Neural progenitor cell (in vitro differentiated cells): Measurements from ENCODE around the gene STK32A. TPM values are rescaled to one million over a fixed set of nuclear protein-coding genes. Genes with fewer than 3 reads are reported as not detected.

ENCODE experiments used
- DNase-seq: peaks from one replicate; pipeline ENCODE4 v3.0.0-alpha.2; 2016; ENCODE audit warnings: low spot score
- H2AFZ ChIP-seq: fragments of 200-600 bp; sonication (generic); replicated peaks from 2 replicates; pipeline ENCODE4 v1.6.1; 2016; ENCODE audit warnings: antibody characterized with exemption
- H3F3A ChIP-seq: fragments of 200-600 bp; sonication (generic); 2 replicates; pipeline ENCODE4 v1.6.1; 2016; ENCODE audit warnings: antibody characterized with exemption, low read depth
- H3K27ac ChIP-seq: fragments of 200-600 bp; sonication (generic); 2 replicates; pipeline ENCODE4 v1.5.1; 2016; ENCODE audit warnings: mild to moderate bottlenecking
- H3K27me3 ChIP-seq: fragments of 200-600 bp; sonication (generic); 2 replicates; pipeline ENCODE4 v1.6.1; 2016; ENCODE audit warnings: mild to moderate bottlenecking, moderate library complexity
- H3K36me3 ChIP-seq: fragments of 200-600 bp; sonication (generic); 2 replicates; pipeline ENCODE4 v1.5.1; 2016
- H3K4me1 ChIP-seq: fragments of 200-600 bp; sonication (generic); 2 replicates; pipeline ENCODE4 v1.6.1; 2016; ENCODE audit warnings: mixed run types
- H3K4me2 ChIP-seq: fragments of 200-600 bp; sonication (generic); 2 replicates; pipeline ENCODE4 v1.6.1; 2016
- H3K4me3 ChIP-seq: fragments of 200-600 bp; sonication (generic); 2 replicates; pipeline ENCODE4 v1.5.1; 2016
- H3K79me2 ChIP-seq: fragments of 200-600 bp; sonication (generic); 2 replicates; pipeline ENCODE4 v1.6.1; 2016; ENCODE audit warnings: low read depth
- H3K9ac ChIP-seq: fragments of 200-600 bp; sonication (generic); 2 replicates; pipeline ENCODE4 v1.6.1; 2016
- H3K9me3 ChIP-seq: fragments of 200-600 bp; sonication (generic); 2 replicates; pipeline ENCODE4 v1.5.1; 2016; ENCODE audit warnings: low read depth
- H4K20me1 ChIP-seq: fragments of 200-600 bp; sonication (generic); 2 replicates; pipeline ENCODE4 v1.6.1; 2016; ENCODE audit warnings: low read depth
- H3K27ac Mint-ChIP-seq: 3 replicates; pipeline ENCODE4 v1.8.0; 2021; ENCODE audit warnings: mixed read lengths
- H3K27me3 Mint-ChIP-seq: 2 replicates; pipeline ENCODE4 v1.8.0; 2022; ENCODE audit warnings: low read depth, mild to moderate bottlenecking, inconsistent platforms, moderate library complexity, mixed read lengths; ENCODE audit not compliant: insufficient read depth
- H3K36me3 Mint-ChIP-seq: 3 replicates; pipeline ENCODE4 v1.8.0; 2021; ENCODE audit warnings: mixed read lengths
- H3K4me1 Mint-ChIP-seq: 3 replicates; pipeline ENCODE4 v1.8.0; 2021; ENCODE audit warnings: mixed read lengths
- H3K4me3 Mint-ChIP-seq: 3 replicates; pipeline ENCODE4 v1.8.0; 2021; ENCODE audit warnings: mild to moderate bottlenecking, moderate library complexity, mixed read lengths
- H3K9me3 Mint-ChIP-seq: 3 replicates; pipeline ENCODE4 v1.8.0; 2020; ENCODE audit warnings: mixed read lengths
- CTCF ChIP-seq: fragments of 200-600 bp; sonication (generic); IDR thresholded peaks from 2 replicates; pipeline ENCODE4 v1.5.1; 2017; ENCODE audit warnings: antibody characterized with exemption, mild to moderate bottlenecking
- EZH2 ChIP-seq: fragments of 200-600 bp; sonication (generic); IDR thresholded peaks from 2 replicates; pipeline ENCODE4 v1.6.1; 2017; ENCODE audit warnings: antibody characterized with exemption, mild to moderate bottlenecking, moderate library complexity
- EZH2phosphoT487 ChIP-seq: fragments of 200-600 bp; sonication (generic); IDR thresholded peaks from 2 replicates; pipeline ENCODE4 v1.6.1; 2017; ENCODE audit warnings: antibody characterized with exemption
- total RNA-seq: library from RNA; depleted of rRNA; stranded (reverse); fragments of >200 nt; gene quantifications from 2 replicates; pipeline ENCODE4 v1.2.3, GENCODE V29; 2015; ENCODE audit warnings: low replicate concordance

Gene STK32A
- total RNA-seq, 1 donor from 2014 or later: 16.7 TPM

- Histone ChIP-seq H3K36me3 (peaks cover 5% of the 10 kb centered on the region), H3F3A (no peaks in the 10 kb centered on the region), H3K9me3 (peaks cover 8% of the 10 kb centered on the region), H3K79me2 (no peaks in the 10 kb centered on the region), H3K27ac (no peak overlapping the region), H3K27me3 (no peaks in the 10 kb centered on the region), H3K4me2 (no peak overlapping the region), H3K9ac (no peak overlapping the region), H3K4me1 (peaks cover 2% of the 10 kb centered on the region), H3K4me3 (no peak overlapping the region), H2AFZ (no peak overlapping the region), H4K20me1 (no peaks in the 10 kb centered on the region)
- no peak for DNase-seq
- Mint-ChIP-seq H3K9me3 (peaks cover 29% of the 10 kb centered on the region), H3K36me3 (peaks cover 11% of the 10 kb centered on the region), H3K27ac (no peak overlapping the region), H3K4me3 (no peak overlapping the region), H3K27me3 (peaks cover 2% of the 10 kb centered on the region), H3K4me1 (peaks cover 2% of the 10 kb centered on the region)
- no peak for TF ChIP-seq EZH2
- TF ChIP-seq EZH2phosphoT487: no peak
- no peak for TF ChIP-seq CTCF
Observed at GRCh38 chr5:147377682-147378081, 142.9 kb downstream of the STK32A start.

- TF ChIP-seq EZH2: no peak
- no peak for TF ChIP-seq EZH2phosphoT487
- no peak for TF ChIP-seq CTCF
- Histone ChIP-seq H3K9ac (no peak overlapping the region), H3K4me3 (no peak overlapping the region), H3K27ac (no peak overlapping the region), H2AFZ (no peak overlapping the region), H3K27me3 (no peaks in the 10 kb centered on the region), H3K36me3 (peaks cover 5% of the 10 kb centered on the region), H4K20me1 (no peaks in the 10 kb centered on the region), H3K9me3 (peaks cover 8% of the 10 kb centered on the region), H3K4me1 (peaks cover 25% of the 10 kb centered on the region), H3K79me2 (no peaks in the 10 kb centered on the region), H3K4me2 (no peak overlapping the region), H3F3A (no peaks in the 10 kb centered on the region)
- no peaks in the 10 kb centered on the region for H3K27me3 Mint-ChIP-seq
- H3K27ac Mint-ChIP-seq: no peak overlapping the region
- no peak overlapping the region for H3K4me3 Mint-ChIP-seq
- DNase-seq: no peak
- peaks cover 11% of the 10 kb centered on the region for H3K36me3 Mint-ChIP-seq
- H3K9me3 Mint-ChIP-seq: peaks cover 29% of the 10 kb centered on the region
- peaks cover 15% of the 10 kb centered on the region for H3K4me1 Mint-ChIP-seq
Observed at GRCh38 chr5:147381555-147381954, 146.7 kb downstream of the STK32A start.

DNA sequence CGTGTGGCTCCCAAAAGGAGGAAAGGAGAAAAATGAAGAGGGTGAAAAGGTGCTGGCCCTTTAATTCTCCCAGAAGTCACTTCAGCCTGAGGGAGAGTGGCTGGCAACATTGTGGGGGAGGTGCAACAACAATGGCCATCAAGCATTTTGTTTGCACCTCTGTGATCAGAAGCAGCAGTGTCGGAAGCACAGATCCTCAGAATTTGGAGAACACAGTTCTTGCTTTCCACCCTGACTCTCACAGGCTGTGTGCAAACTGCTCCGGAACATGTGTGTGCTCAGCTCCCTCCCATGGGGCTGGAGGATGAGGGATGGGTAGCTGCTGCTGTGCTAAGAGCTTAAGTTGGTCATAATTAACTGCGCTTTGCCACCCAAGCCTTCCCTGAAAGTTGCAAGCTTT, 147.9 kb downstream of the STK32A start:
- no peaks in the 10 kb centered on the region for H3K27me3 Mint-ChIP-seq
- no peak for TF ChIP-seq CTCF
- TF ChIP-seq EZH2: no peak
- no peak for TF ChIP-seq EZH2phosphoT487
- H3K79me2 ChIP-seq: no peaks in the 10 kb centered on the region
- peak overlapping the region; percentile 73 for H2AFZ ChIP-seq
- peaks cover 8% of the 10 kb centered on the region for H3K9me3 ChIP-seq
- peaks cover 5% of the 10 kb centered on the region for H3K36me3 ChIP-seq
- no peak for DNase-seq
- no peaks in the 10 kb centered on the region for H4K20me1 ChIP-seq
- no peak overlapping the region for H3K4me3 ChIP-seq
- H3K27ac Mint-ChIP-seq: no peak overlapping the region
- no peak overlapping the region for H3K4me2 ChIP-seq
- H3K27ac ChIP-seq: no peak overlapping the region
- peaks cover 31% of the 10 kb centered on the region for H3K4me1 ChIP-seq
- no peak overlapping the region for H3K4me3 Mint-ChIP-seq
- H3K9me3 Mint-ChIP-seq: peaks cover 29% of the 10 kb centered on the region
- peaks cover 10% of the 10 kb centered on the region for H3F3A ChIP-seq
- no peaks in the 10 kb centered on the region for H3K27me3 ChIP-seq
- H3K4me1 Mint-ChIP-seq: peaks cover 19% of the 10 kb centered on the region
- no peak overlapping the region for H3K9ac ChIP-seq
- H3K36me3 Mint-ChIP-seq: peaks cover 11% of the 10 kb centered on the region
